Right hindlimb (tissue), 1 donor: ENCODE data around the gene LRRC74B.
"Not testable (repeated sequence)": the region's sequence is repeated elsewhere in the genome, so short reads cannot be mapped to it uniquely, and the experiment has no call there.

ENCODE experiments used
- DNase-seq: peaks from one replicate; pipeline ENCODE4 v3.0.0-alpha.2; 2018

Gene LRRC74B

DNA sequence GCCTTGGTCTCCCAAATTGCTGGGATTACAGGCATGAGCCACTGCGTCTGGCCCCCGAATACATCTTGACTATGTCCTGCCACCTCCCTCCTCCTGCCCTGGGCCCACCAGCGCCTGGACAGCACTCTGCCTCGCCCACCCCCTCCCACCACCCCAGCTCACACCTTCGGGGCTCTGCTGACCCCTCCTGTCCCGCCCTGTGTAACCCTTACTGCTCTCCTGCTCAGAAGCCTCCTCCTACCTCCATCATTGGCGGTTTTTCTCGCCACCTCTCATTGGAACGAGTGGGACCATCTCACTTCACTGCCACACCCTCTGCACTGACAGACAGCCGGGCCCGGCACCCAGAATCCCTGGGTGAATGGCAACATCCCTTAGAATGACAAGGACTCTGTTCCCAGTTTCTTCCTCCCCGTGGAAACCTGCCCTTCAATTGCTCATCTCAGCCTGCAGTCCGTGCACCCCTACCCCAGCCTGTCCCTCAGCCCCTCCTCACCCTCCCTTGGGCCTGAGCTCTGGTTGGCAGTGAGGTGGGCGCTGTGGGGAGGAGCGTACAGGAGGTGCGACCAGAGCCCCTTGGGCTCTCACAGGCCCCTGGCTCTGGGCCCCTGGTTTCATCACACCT, 32.2 kb downstream of the LRRC74B start:
- no peak for DNase-seq

DNA sequence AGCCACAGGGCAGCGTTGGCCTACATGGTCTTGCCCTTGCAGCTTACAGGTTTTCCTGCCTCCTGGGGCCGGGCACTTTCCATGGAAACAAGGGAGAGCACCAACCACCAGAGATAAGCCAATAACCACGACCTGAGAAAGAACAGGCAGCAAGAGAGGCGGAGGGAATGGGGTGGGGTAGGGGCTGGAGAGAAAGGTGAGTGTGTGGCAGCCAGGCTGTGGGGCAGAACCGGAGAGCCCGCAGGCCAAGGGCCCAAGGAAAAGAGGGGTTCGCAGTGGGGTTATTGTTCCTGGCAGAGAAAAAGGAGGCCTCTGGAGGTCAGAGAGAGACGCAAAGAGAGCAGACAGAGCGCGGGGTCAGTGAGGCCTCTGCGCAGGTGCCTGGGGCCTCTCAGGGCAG, 33.2 kb downstream of the LRRC74B start:
- no peak for DNase-seq

DNA sequence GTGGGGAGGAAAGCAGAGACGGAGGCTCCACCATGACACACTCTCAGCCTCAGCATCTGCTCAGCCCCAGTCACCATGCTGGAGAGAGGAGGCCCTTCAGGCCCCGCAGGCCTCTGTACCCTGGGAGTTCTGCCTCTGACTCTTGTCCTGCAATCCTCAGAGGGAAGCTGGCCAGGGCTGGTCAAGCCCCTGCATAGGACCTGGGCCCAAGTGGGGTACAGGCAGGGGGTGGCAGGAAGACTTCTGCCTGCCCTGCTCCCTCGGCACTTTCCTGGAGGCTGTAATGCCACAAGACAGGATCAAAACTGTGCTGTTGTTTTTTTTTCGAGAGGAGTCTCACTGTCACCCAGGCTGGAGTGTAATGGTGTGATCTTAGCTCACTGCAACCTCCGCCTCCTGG, 33.7 kb downstream of the LRRC74B start:
- no peak for DNase-seq

DNA sequence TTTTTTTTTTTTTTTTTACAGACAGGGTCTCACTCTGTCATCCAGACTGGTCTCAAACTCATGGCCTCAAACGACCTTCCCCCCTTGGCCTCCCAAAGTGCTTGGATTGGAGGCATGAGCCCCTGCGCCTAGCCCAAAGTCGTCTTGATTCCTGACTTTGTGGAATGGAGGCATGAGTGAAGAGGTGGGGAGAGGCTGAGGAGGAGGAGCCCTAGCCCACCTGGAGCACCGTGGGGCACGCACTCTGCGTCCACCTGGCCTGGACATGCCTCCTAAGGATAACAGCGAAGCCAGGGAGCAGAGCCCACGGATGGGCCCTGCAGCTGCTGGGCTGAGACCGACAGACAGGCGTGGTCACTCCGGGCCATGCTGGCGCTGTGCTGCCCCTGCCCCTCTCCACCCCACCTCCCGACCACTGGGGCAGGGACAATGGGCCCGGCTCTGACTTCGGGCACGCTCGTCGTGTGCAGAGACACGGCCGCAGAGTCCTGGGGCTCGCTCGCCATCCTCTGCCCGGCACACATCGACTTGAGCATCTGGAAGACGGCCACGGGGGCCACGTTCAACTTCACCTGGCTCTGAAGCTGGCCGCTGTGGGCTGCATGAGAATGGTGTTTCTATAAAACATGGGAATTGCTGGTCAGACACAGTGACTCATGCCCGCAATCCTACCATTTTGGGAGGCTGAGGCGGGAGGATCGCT, 34.8 kb downstream of the LRRC74B start:
- no peak for DNase-seq

DNA sequence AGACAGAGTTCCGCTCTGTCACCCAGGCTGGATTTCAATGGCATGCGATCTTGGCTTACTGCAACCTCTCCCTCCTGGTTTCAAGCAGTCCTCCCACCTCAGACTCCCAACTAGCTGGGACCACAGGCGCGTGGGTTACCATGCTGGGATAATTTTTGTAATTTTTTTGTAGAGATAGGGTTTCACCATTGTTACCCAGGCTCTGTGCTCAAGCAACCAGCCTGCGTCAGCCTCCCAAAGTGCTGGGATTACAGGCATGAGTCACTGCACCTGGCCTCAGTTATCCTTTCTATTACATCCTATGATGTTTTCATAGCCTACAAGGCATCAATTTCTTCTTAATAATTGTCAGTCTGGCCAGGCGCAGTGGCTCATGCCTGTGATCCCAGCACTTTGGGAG, 36.5 kb downstream of the LRRC74B start:
- DNase-seq, result no peak

DNA sequence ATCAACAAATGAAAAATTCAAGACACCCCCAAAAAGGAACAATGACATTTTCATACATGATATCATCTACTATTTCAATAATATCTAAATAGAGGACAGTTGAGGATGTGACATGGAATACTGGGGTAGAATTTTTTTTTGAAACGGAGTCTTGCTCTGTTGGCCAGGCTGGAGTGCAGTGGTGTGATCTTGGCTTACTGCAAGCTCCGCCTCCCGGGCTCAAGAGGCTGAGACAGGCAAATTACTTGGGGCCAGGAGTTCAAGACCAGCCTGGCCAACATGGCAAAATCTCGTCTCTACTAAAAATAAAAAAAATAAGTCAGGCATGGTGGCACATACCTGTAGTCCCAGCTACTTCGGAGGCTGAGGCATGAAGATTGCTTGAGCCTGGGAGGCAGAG, 41.4 kb downstream of the LRRC74B start:
- no peak for DNase-seq

DNA sequence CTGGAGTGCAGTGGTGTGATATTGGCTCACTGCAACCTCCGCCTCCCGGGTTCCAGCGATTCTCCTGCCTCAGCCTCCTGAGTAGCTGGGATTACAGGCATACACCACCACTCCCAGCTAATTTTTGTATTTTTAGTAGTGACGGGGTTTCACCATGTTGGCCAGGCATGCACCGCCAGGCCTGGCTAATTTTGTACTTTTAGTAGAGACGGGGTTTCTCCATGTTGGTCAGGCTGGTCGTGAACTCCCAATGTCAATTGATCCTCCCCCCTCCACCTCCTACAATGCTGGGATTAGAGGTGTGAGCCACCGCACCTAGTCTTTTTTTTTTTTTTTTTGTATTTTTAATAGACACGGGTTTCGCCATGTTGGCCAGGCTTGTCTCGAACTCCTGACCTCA, 42.2 kb downstream of the LRRC74B start:
- not testable (repeated sequence) for DNase-seq

DNA sequence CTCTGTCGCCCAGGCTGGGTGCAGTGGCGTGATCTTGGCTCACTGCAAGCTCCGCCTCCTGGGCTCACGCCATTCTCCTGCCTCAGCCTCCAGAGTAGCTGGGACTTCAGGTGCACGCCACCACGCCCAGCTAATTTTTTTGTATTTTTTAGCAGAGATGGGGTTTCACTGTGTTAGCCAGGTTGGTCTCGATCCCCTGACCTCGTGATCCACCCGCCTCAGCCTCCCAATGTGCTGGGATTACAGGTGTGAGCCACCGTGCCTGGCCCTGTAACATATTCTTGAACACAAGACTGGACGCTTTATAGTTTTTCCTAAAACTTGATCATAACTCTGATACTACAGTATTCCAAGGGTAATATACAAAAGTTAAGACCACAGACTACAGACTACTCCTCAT, 45.5 kb downstream of the LRRC74B start:
- DNase-seq, result not testable (repeated sequence)

DNA sequence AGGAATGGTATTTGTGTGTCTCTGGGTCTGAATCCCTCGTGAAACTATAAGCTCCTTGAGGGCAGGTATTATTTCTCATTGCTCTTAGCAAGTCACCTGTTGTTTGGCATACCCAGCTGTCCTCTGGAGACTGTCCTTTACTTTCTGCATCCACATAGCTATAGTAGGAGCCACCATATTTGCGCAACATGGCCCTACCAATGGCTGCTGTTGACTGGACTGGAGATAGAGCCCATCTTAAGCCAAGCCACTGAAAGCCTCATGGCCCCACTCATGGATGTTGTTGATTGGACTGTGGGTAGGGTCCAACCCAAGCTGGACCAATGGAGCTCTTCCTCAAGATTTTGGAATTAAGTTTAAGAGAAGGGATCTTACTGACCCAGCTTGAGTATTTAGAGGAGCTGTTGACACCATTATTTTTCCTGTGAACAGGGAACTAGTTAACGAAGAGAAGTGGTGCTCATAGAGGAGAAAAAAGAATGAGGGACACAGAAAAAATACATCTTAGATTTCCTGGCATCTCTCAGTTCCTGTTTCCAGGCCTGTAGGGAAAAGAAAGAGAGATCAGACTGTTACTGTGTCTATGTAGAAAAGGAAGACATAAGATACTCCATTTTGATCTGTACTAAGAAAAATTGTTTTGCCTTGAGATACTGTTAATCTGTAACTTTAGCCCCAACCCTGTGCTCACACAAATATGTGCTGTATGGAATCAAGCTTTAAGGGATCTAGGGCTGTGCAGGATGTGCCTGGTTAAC, 47.2 kb downstream of the LRRC74B start:
- DNase-seq, result no peak

DNA sequence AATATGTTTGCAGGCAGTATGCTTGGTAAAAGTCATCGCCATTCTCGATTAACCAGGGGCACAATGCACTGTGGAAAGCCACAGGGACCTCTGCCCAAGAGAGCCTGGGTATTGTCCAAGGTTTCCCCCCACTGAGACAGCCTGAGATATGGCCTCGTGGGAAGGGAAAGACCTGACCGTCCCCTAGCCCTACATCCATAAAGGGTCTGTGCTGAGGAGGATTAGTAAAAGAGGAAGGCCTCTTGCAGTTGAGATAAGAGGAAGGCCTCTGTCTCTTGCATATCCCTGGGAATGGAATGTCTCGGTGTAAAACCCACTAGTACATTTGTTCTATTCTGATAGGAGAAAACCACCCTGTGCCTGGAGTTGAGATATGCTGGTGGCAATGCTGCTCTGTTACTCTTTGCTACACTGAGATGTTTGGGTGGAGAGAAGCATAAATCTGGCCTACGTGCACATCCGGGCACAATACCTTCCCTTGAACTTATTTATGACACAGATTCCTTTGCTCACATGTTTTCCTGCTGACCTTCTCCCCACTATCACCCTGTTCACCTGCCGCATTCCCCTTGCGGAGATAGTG, 47.9 kb downstream of the LRRC74B start:
- not testable (repeated sequence) for DNase-seq

DNA sequence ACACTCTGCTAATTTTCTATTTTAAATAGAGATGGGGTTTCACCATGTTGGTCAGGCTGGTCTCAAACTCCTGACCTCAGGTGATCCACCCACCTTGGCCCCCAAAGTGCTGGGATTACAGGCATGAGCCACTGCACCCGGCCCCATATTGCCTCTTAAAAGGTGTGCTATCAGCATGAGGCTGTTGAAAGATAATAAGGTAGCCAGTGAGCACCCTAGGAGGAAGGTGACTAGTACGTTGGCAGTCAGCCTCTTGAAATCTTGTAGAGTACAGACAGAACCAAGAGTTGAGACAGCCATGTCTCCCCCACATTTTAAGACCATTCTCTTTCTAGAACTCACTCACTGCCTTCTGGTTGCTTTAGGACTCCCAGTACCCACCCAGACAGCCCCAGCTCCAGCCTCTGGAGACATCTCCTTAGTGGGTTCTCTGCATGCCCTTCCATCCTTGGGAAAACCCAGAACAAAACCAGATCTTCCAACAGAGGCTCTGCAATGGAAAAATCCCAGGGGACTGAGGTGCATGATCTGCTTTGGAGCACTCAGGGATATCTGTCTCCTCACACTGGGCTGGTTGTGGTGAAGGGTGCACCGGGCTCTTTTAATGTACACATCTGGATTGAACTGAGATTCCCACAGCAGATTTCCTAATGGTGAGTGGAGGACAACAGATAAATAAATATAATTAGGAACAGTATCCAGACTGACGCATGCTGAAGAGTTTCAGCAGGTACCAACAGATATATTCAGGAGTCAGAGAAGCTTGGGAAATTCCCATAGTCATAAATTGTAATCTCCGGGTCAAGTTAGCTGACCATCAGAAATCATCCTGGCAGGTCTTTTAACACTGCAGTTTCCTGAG, 49.4 kb downstream of the LRRC74B start:
- no peak for DNase-seq

DNA sequence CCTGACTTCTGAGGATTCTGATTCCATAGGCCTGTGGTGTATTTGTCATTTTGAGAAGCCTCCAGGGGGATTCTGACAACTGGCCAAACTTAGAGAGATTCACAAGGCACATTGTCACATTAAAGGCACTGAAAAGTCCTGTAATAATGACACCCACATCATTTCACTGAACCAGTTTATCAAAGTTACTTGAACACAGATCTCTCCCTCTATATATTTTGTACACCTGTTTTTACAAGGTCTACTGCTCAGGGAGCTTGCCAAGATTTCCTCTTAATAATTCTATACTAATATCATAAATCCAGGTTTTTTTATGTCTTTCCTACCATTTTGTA, 50.0 kb downstream of the LRRC74B start:
- DNase-seq, result no peak

DNA sequence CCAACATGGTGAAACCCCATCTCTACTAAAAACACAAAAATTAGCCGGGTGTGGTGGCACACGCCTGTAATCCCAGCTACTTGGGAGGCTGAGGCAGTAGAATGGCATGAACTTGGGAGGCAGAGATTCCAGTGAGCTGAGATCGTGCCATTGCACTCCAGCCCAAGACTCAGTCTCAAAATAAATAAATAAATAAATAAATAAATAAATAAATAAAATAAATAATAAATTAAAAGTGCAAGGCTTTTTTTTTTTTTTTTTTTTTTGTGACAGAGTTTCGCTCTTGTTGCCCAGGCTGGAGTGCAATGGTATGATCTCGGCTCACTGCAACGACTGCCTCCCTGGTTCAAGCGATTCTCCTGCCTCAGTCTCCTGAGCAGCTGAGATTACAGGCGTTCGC, 51.1 kb downstream of the LRRC74B start:
- DNase-seq, result not testable (repeated sequence)

DNA sequence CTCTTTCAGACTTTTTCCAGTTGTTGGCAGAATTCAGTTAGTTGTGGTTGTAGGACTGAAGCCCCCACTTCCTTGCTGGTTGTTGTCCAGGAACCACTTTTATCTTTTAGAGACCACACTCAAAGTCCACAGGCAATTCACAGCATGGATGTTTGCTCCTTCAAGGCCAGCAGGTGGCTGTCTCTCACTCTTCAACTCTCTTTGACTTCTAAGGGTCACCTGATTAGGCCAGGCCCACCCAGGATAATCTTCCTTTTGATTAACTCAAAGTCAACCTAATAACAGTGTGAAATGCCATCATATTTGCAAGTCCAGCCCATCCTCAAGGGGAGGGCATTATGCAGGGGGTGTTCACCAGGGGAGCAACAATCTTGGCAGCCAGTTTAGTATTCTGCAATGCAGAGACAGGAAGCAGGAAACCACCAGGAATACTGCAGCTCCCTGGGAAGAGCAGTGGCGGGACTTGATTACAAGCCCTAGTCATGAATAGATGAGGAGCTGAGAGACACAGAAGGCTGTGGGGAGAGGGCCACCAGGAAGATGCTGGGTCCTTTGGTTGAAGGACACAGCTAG, 52.4 kb downstream of the LRRC74B start:
- DNase-seq, result no peak

DNA sequence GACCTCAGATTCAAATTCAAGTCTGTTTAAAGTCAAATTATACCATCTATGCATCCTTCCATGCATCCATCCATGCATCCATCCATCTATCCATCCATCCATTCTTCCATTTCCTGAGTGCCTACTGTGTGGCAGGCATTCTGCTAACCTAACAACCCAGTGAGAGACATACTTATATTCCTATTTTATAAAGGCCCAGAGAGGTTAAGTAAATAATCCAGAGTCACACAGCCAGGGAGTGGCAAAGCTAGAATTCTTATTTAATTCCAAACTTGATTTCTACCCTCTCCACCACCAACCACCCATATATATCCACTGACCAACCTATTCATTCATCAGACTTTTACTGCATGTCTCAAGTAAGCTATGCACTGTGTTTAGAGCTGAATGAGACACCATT, 53.8 kb downstream of the LRRC74B start:
- DNase-seq, result no peak

DNA sequence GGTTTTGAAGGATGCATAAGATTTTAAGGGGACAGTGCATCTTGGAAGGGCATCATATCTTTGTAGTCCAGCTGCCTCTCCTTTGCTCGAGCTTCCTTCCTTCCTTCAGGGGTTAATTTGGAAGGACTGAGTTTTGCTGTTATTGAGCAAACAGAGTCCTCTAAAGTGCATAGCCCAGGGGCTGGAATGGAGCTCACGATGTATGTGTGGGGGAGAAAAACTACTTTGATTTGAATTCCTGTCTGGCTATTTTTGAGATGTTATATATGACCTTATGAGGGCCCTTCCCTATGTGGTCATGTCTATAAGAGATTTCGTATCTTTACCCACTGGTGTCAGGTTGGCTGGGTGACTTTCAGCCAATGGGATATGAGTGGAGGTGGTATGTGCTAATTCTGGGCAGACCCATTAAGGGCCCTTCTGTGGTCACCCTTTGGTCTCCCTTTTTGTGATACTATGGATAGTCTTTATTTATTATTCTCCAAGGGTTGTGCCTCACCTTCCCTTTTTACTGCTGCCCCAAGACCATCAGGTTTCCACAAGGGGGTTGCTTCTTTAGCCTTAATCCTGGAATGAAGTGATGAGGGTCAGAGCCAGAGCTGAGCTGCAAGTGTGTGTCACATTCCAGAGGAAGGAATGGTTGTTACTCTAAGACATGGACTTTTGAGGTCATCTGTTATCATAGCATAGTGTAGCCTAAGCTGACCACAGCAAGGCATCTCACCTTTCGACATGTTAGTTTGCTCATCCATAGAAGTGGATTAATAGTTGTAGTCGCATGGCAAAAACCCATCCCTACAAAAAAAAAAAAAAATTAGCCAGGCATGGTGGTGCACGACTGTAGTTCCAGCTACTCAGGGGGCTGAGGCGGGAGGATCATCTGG, 54.6 kb downstream of the LRRC74B start:
- DNase-seq, result no peak

DNA sequence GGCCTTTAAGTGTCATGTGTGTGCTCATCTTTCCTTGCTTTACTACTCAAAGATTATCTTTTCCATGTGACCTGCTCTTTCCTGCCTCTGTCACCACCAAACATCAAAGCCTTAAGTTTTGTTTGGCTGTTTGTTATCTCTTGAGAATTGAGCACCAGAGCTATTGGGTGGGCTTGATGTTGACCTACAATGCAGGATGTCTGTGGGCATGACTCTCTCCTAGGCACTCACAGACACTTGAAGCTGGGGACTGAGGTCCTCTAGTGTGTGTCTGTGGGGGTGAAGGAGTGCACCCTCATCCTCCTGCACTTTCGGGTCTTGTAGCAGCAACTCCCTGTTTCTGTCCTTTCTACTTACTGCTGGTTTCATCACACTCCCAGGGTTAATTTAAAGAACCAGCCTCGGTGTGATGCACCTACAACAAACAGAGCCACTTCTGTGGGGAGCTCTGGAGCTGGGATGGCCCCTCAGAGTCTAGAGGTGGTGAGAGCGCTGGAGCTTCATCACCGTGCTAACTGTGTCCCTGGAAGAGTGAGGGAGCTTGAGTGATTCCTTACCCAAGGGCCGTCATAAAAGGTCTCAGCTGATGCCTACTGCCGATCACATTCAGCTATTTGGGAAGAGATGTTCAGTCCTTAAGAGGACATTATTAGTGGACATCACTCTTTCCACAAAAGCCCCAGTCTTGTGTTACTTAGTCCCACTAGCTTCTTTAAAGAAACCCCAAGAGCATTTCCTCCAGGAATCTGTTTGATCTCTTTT, 56.3 kb downstream of the LRRC74B start:
- DNase-seq, result no peak

DNA sequence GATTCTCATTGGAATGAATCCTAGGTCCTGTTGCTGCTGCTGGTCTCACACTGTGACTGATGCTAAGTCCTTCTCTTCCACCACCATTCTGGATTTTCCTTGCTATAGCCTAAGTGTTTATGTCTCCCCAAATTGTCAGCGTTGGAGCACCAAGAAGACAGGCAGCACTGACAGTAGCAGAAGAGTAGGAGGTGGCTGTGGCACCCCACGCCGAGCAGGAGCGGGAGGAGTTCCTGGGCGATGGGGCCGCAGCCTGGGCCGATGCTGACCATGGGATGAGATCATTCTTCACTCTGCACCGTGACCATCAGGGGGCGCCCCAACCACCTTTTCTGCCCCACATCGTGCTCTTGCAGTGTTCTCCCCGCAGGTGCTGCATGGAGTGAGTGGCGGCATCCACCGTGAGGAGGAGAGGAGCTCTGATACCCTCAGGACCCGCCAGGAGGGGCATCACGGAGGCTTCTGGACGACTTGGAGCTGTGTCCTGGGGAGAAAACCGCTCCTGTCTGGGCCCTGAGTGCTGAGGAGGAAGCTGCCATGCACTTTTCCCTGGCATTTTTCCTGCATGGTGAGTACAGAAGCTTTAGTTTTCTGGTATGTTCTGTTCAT, 57.0 kb downstream of the LRRC74B start:
- DNase-seq, result peak; percentile 65

DNA sequence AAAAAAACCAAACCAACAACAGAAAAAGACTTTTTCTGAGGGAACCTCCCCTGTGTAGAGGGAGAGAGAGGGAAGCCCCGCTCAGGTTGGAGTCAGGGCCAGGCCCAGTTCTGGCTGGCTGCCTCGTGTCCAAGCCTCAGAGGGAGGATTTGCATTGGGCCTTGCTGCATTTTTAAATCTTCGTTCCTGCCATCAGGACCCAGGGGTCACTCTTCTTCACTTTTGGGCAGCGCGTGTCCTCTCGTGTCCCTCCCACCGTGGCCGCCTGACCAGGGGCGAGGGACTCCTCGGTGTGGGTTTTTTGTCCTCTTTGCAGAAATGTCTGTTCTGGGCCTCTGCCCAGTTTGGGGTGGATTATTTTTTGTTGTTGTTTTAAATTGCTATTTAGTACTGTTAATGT, 57.9 kb downstream of the LRRC74B start:
- DNase-seq, result peak; percentile 23

DNA sequence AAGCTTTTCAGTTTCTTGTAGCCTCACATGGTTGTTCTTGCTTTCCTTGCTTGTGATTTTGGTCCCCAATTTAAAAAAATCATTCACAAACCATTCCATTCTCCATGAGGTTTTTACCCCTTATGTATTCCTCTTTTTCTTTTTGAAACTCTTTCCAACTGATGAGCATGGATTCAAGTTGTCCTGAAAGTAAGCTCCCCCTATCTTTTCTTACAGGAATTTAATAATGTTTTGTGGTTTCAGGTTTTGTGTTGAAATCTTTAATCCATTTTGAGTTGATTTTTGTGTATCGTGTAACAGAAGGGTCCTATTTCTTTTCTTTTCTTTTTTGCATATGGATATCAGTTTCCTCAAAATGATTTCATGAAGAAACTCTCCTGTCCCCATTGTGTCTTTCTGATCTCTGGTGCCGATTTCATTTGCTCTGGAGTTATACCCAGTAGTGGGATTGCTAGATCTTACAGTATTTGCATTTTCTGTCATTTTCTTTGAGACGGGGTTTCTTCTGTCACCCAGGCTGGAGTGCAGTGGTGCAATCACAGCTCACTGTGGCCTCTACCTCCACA, 58.5 kb downstream of the LRRC74B start:
- no peak for DNase-seq
